H1 (cell line): ENCODE results near the gene ATP8B3.

Experiments used
- ATF3 ChIP-seq: IDR thresholded peaks from 2 replicates; pipeline ENCODE4 v1.6.1; 2011; ENCODE audit warnings: low read depth, mild to moderate bottlenecking, low read length; ENCODE audit not compliant: insufficient read depth
- CHD2 ChIP-seq: IDR thresholded peaks from 2 replicates; pipeline ENCODE4 v1.6.1; 2012; ENCODE audit warnings: low read length, improper control_type of control experiment
- EP300 ChIP-seq, 2 experiments: IDR thresholded peaks; 1 replicate in 1 of 2; 2 replicates in 1 of 2; pipeline ENCODE4 v1.6.1; 2011 to 2012; ENCODE audit warnings: low read depth in 2 of 2, low read length in 2 of 2, mild to moderate bottlenecking in 2 of 2, borderline replicate concordance in 1 of 2, inconsistent platforms in 1 of 2, moderate library complexity in 1 of 2
- EZH2 ChIP-seq: fragments of 200-600 bp; sonication (generic); IDR thresholded peaks from 2 replicates; pipeline ENCODE4 v1.7.1; 2012; ENCODE audit warnings: low read depth, mild to moderate bottlenecking, moderate library complexity, low read length, inconsistent platforms; ENCODE audit not compliant: severe bottlenecking
- GABPA ChIP-seq: IDR thresholded peaks from 2 replicates; pipeline ENCODE4 v1.6.1; 2011; ENCODE audit warnings: mild to moderate bottlenecking, low read length, moderate library complexity, borderline replicate concordance; ENCODE audit not compliant: insufficient read depth
- POLR2A ChIP-seq, 2 experiments: IDR thresholded peaks; 1 replicate in 1 of 2; 2 replicates in 1 of 2; pipeline ENCODE4 v1.6.1; 2011; ENCODE audit warnings: low read depth in 2 of 2, low read length in 2 of 2, mild to moderate bottlenecking in 2 of 2; ENCODE audit errors: control extremely low read depth in 1 of 2
- POLR2AphosphoS5 ChIP-seq: IDR thresholded peaks from 2 replicates; pipeline ENCODE4 v1.6.1; 2011; ENCODE audit warnings: low read depth, low read length
- TCF12 ChIP-seq: IDR thresholded peaks from 2 replicates; pipeline ENCODE4 v1.6.1; 2011; ENCODE audit warnings: low read depth, mild to moderate bottlenecking, low read length
- ZNF274 ChIP-seq: IDR thresholded peaks from 2 replicates; pipeline ENCODE4 v1.7.0; 2012; ENCODE audit warnings: low read length, borderline replicate concordance; ENCODE audit errors: extremely low read depth
- TF ChIP-seq, protein P1 (sequence below), 3 experiments: IDR thresholded peaks; 1 replicate in 2 of 3; 2 replicates in 1 of 3; pipeline versions ENCODE4 v1.5.1 to v1.6.1; 2011; ENCODE audit warnings: low read length in 3 of 3, mild to moderate bottlenecking in 3 of 3, inconsistent platforms in 2 of 3, low read depth in 1 of 3, moderate library complexity in 1 of 3; ENCODE audit not compliant: insufficient read depth in 1 of 3; ENCODE audit errors: control extremely low read depth in 1 of 3
- TF ChIP-seq, protein P2 (sequence below): IDR thresholded peaks from 2 replicates; pipeline ENCODE4 v1.6.1; 2011; ENCODE audit warnings: low read length, improper control_type of control experiment

DNA sequence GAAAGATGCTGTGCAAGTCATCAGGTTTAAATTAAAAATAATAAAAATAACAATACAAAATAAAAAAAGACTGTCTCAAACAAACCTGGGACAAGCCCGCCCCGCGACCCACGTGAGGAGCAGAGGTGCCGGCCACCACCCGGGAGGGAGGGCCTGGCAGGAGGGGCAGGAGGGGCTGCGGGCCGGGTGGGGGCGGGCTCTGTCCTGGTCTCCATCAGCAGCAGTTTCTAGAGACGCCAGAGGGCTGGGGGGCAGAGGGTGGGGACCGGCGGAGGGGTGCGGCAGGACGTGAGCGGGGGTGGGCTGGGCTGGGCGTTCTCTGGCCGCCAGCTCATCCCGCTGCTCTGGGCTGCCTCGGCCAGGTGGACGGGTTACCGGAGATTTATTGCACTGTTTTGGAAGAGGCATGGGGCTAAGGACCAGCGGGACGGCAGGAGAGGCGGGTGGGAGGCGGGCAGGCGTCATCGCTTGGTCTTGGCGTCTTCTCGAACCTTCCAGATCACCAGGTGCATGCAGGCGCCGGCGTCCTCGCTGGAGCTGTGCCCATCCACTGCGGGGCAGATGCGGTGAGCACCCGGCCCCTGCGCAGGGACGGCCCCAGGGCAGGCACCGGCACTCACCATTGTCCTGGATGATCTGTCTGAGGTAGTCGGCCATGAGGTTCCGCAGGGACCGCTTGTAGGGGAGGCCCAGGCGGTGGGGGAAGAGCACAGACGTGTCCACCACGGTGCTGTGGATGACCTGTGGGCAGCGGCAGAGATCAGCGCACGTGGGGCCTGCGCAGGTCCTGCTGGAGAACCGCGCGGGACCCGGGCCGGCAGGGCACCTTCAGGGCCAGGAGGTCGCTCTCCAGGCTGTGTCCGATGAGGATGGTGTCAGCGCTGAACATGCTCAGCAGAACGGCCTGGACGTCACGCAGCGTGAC is 3.8 kb upstream of the ATP8B3 start:
- TF ChIP-seq, protein P1, sequence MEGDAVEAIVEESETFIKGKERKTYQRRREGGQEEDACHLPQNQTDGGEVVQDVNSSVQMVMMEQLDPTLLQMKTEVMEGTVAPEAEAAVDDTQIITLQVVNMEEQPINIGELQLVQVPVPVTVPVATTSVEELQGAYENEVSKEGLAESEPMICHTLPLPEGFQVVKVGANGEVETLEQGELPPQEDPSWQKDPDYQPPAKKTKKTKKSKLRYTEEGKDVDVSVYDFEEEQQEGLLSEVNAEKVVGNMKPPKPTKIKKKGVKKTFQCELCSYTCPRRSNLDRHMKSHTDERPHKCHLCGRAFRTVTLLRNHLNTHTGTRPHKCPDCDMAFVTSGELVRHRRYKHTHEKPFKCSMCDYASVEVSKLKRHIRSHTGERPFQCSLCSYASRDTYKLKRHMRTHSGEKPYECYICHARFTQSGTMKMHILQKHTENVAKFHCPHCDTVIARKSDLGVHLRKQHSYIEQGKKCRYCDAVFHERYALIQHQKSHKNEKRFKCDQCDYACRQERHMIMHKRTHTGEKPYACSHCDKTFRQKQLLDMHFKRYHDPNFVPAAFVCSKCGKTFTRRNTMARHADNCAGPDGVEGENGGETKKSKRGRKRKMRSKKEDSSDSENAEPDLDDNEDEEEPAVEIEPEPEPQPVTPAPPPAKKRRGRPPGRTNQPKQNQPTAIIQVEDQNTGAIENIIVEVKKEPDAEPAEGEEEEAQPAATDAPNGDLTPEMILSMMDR (IDR thresholded peaks at IDR 0.05; ENCODE audit: control extremely low read depth in 1 of 3, insufficient read depth in 1 of 3, low read depth in 1 of 3, low read length in 3 of 3): no peak
- TF ChIP-seq POLR2AphosphoS5: no peak
- no peak for TF ChIP-seq TCF12
- no peak for TF ChIP-seq POLR2A (IDR thresholded peaks at IDR 0.05; ENCODE audit: control extremely low read depth in 1 of 2, low read depth in 2 of 2, low read length in 2 of 2)
- no peak for TF ChIP-seq EZH2
- TF ChIP-seq CHD2: no peak
- TF ChIP-seq ZNF274: no peak
- no peak for TF ChIP-seq GABPA
- no peak for TF ChIP-seq ATF3
- TF ChIP-seq, protein P2, sequence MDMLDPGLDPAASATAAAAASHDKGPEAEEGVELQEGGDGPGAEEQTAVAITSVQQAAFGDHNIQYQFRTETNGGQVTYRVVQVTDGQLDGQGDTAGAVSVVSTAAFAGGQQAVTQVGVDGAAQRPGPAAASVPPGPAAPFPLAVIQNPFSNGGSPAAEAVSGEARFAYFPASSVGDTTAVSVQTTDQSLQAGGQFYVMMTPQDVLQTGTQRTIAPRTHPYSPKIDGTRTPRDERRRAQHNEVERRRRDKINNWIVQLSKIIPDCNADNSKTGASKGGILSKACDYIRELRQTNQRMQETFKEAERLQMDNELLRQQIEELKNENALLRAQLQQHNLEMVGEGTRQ: no peak
- no peak for TF ChIP-seq EP300 (IDR thresholded peaks at IDR 0.05; ENCODE audit: borderline replicate concordance in 1 of 2, low read depth in 2 of 2, low read length in 2 of 2)
